HL-60 (cell line): ENCODE measurements around the gene GMDS.

ENCODE experiments used
- CTCF ChIP-seq: IDR thresholded peaks from one replicate; pipeline ENCODE4 v1.5.1; 2011; ENCODE audit warnings: low read length, control low read depth, inconsistent platforms; ENCODE audit not compliant: insufficient read depth
- GABPA ChIP-seq: IDR thresholded peaks from 2 replicates; pipeline ENCODE4 v1.6.1; 2012; ENCODE audit warnings: low read depth
- POLR2AphosphoS5 ChIP-seq: IDR thresholded peaks from 2 replicates; pipeline ENCODE4 v1.6.1; 2012; ENCODE audit warnings: low read depth
- REST ChIP-seq: IDR thresholded peaks from 2 replicates; pipeline ENCODE4 v1.6.1; 2012; ENCODE audit warnings: low read depth; ENCODE audit not compliant: insufficient replicate concordance
- SPI1 ChIP-seq: IDR thresholded peaks from 2 replicates; pipeline ENCODE4 v1.6.1; 2012; ENCODE audit warnings: low read depth, mild to moderate bottlenecking, borderline replicate concordance

GRCh38 chr6:2147261-2147660 is 98.1 kb downstream of the GMDS start:
- TF ChIP-seq CTCF (no peak), REST (no peak), GABPA (no peak), SPI1 (no peak), POLR2AphosphoS5 (no peak)
